Measurements from ENCODE around the gene MOB3B. TPM values are rescaled to one million over a fixed set of nuclear protein-coding genes. Genes with fewer than 3 reads are reported as not detected.

The MOB3B gene
- total RNA-seq, 6 experiments from 2014 or later, result not detected

DNA sequence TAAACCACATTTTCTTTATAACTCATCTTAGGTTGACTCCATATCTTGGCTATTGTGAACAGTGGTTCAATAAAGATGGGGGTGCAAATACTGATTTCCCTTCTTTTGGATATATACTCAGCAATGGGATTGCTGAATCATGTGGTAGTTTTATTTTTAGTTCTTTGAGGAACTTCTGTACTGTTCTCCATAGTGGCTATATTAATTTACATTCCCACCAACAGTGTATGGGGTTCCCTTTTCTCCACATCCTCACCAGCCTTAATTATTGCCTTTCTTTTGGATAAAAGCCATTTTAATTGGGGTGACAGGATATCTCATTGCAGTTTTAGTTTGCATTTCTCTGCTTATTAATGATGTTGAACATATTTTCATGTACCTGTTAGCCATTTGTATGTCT is 125.0 kb downstream of the MOB3B start:
- Mint-ChIP-seq H3K4me1 (ENCODE audit: low read depth) (peaks cover 17% of the 10 kb centered on the region), H3K9me3 (no peaks in the 10 kb centered on the region), H3K4me3 (no peak overlapping the region), H3K27me3 (ENCODE audit: insufficient read depth) (peaks cover 2% of the 10 kb centered on the region; the same call in 1 of the 2 replicates), H3K36me3 (ENCODE audit: low read depth) (no peaks in the 10 kb centered on the region), H3K27ac (no peak overlapping the region)
- no peak for DNase-seq
- TF ChIP-seq CTCF (IDR thresholded peaks at IDR 0.05), result no peak

DNA sequence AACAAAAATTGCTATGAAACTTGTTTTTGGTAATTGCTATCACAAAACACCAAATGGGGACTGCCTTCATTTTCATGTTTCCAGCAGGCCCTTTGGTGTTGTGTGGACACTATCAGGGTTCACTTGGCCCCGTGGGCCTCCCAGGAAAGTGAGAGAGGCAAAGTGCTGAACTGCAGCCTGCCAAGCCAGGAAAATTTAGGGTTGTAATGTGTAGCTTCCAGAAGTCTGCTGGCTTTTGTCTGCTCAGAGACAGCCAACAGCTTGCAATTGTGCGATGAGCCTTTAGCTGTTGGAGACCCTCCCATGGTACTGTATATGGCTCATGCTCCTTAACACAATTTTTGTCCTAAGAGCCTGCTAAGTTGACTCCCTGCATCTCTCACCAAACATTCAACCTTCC is 127.0 kb downstream of the MOB3B start:
- Mint-ChIP-seq H3K27me3 (ENCODE audit: insufficient read depth) (peaks cover 2% of the 10 kb centered on the region; the same call in 1 of the 2 replicates), H3K27ac (no peak overlapping the region), H3K4me1 (ENCODE audit: low read depth) (peaks cover 4% of the 10 kb centered on the region), H3K9me3 (no peaks in the 10 kb centered on the region), H3K36me3 (ENCODE audit: low read depth) (no peaks in the 10 kb centered on the region), H3K4me3 (no peak overlapping the region)
- TF ChIP-seq CTCF (IDR thresholded peaks at IDR 0.05), result no peak
- DNase-seq, result no peak

DNA sequence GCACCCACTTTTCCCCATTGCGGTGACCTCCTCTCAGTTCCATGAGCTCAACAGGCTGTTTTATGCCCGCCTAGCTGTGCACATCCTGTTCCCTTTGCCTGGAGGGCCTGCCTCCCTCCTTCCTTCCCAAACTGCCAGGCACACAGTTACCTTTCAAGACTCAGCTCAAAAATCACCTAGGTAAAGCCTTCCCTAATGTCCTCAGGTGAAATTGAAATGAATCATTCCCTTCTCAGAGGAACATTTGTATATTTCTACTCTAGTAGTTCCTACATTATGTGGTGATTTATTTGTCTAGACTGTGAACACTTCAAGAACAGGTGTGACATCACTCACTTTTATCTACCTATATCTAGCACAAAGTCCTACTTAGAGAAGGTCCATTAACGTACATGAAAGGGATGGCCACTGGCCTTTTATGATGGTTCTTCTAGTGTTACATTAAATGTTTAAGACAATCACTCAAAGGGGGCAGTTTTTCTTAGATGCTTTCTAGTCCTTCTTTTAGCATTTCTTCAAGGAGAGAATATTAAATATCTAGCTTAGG is 129.2 kb downstream of the MOB3B start:
- Mint-ChIP-seq H3K4me3 (no peak overlapping the region), H3K4me1 (ENCODE audit: low read depth) (no peaks in the 10 kb centered on the region), H3K27me3 (ENCODE audit: insufficient read depth) (peaks cover 3% of the 10 kb centered on the region), H3K36me3 (ENCODE audit: low read depth) (no peaks in the 10 kb centered on the region), H3K27ac (no peak overlapping the region), H3K9me3 (no peaks in the 10 kb centered on the region)
- TF ChIP-seq CTCF (IDR thresholded peaks at IDR 0.05), result no peak
- no peak for DNase-seq

- TF ChIP-seq CTCF (IDR thresholded peaks at IDR 0.05), result no peak
These were observed 130.5 kb downstream of the MOB3B start for GRCh38 chr9:27398982-27399653.

DNA sequence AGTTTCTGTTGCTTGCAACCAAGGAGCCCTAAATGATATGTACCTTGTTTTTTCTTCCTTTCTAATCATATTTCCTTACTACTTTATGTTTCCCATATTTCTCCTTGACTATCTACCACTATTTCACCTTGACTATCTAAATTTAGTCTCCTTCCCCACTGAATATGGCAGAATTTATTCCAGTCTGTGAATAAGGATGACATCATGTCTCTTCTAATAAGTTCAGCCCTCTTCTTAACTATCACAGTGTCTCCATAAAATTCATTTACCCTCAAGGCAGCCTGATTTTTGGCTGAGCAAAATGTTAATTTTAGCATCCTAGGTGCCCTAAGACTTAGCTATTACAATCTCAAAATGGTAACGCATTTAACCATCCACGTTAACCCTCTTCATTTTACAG is 133.1 kb downstream of the MOB3B start:
- H3K9me3 Mint-ChIP-seq, result no peaks in the 10 kb centered on the region
- H3K36me3 Mint-ChIP-seq (ENCODE audit: low read depth), result no peaks in the 10 kb centered on the region
- no peaks in the 10 kb centered on the region for H3K4me1 Mint-ChIP-seq (ENCODE audit: low read depth)
- peaks cover 3% of the 10 kb centered on the region for H3K27me3 Mint-ChIP-seq (ENCODE audit: insufficient read depth)
- DNase-seq, result no peak
- TF ChIP-seq CTCF (IDR thresholded peaks at IDR 0.05), result no peak
- no peak overlapping the region for H3K4me3 Mint-ChIP-seq
- H3K27ac Mint-ChIP-seq, result no peak overlapping the region

More at GRCh38 chr9:27398982-27399653, 130.5 kb downstream of the MOB3B start:
- no peaks in the 10 kb centered on the region for H3K9me3 Mint-ChIP-seq
- no peak overlapping the region for H3K4me3 Mint-ChIP-seq
- no peaks in the 10 kb centered on the region for H3K36me3 Mint-ChIP-seq (ENCODE audit: low read depth)
- no peaks in the 10 kb centered on the region for H3K4me1 Mint-ChIP-seq (ENCODE audit: low read depth)
- no peak for DNase-seq
- H3K27me3 Mint-ChIP-seq (ENCODE audit: insufficient read depth), result peaks cover 3% of the 10 kb centered on the region
- no peak overlapping the region for H3K27ac Mint-ChIP-seq

All from HFFc6 (cell line).